ENCODE results near the gene MB21D2.
A peak's percentile ranks its signal among the peaks of the same experiment; 100 is the strongest.
"Not testable (repeated sequence)": the region's sequence is repeated elsewhere in the genome, so short reads cannot be mapped to it uniquely, and the experiment has no call there.

The MB21D2 gene

GRCh38 chr3:192917404-192918274 is at the start of gene MB21D2:
Gene MB21D2 (minus strand): TSS chr3:192917856. CDS start chr3:192917840, 16 bp downstream.
- DNase-seq: peak in 55 of 56 donors; percentile 27 to 90 (median 74)

GRCh38 chr3:192964959-192965719 is 47.5 kb upstream of the MB21D2 start:
- not testable (repeated sequence) for DNase-seq

GRCh38 chr3:192959773-192960172 is 42.1 kb upstream of the MB21D2 start:
- no peak for DNase-seq

- DNase-seq: no peak
Observed at GRCh38 chr3:192958219-192958872, 40.7 kb upstream of the MB21D2 start.

GRCh38 chr3:192957441-192958021 is 39.9 kb upstream of the MB21D2 start:
- peak in 12 of 56 donors; percentile 3 to 26 (median 8) for DNase-seq

- no peak for DNase-seq
Observed at GRCh38 chr3:192953926-192954325, 36.3 kb upstream of the MB21D2 start.

- no peak for DNase-seq
Observed at GRCh38 chr3:192947421-192947820, 29.8 kb upstream of the MB21D2 start.

GRCh38 chr3:192943393-192943792 is 25.7 kb upstream of the MB21D2 start:
- DNase-seq: no peak

- DNase-seq: no peak
Observed at GRCh38 chr3:192942625-192943024, 25.0 kb upstream of the MB21D2 start.

GRCh38 chr3:192940129-192940528 is 22.5 kb upstream of the MB21D2 start:
- no peak for DNase-seq

GRCh38 chr3:192935441-192935840 is 17.8 kb upstream of the MB21D2 start:
- DNase-seq: no peak

- DNase-seq: no peak
Observed at GRCh38 chr3:192933779-192934460, 16.3 kb upstream of the MB21D2 start.

GRCh38 chr3:192933259-192933658 is 15.6 kb upstream of the MB21D2 start:
- DNase-seq: no peak

- no peak for DNase-seq
Observed at GRCh38 chr3:192931825-192932224, 14.2 kb upstream of the MB21D2 start.

- DNase-seq: no peak
Observed at GRCh38 chr3:192930577-192930976, 12.9 kb upstream of the MB21D2 start.

GRCh38 chr3:192929755-192930547 is 12.3 kb upstream of the MB21D2 start:
- DNase-seq: no peak

GRCh38 chr3:192929146-192929545 is 11.5 kb upstream of the MB21D2 start:
- DNase-seq: no peak

- no peak for DNase-seq
Observed at GRCh38 chr3:192928720-192929119, 11.1 kb upstream of the MB21D2 start.

GRCh38 chr3:192928016-192928415 is 10.4 kb upstream of the MB21D2 start:
- DNase-seq: no peak

GRCh38 chr3:192927016-192927415 is 9.4 kb upstream of the MB21D2 start:
- DNase-seq: no peak

Measured in nucleus accumbens (tissue), 56 donors.